ENCODE data around the gene RAB1A.

The RAB1A gene

DNA sequence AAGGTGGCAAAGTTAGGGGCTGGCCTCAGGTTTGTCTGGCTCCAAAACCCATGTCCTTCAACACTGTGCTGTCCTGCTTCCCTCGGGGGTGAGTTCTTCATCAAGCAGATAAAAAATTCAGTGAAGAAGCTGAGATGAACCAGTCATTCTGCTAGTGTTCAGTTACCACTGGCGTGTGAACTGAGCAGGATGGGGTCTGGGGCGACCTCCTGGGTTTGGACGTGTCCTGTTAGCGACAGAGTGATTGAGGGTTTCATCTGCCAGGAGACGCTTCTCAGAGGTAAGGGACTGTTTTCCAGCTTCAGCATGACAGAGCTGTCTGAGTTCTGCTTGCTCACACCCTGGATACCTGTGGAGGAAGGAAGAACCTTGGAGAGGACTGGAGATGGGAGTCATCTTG is 59.0 kb downstream of the RAB1A start:
- H4K20me1 ChIP-seq (ENCODE audit: control insufficient read depth, insufficient read depth, low read depth, low read length), result no peaks in the 10 kb centered on the region
- H3K9me2 ChIP-seq (replicated peaks; ENCODE audit: control insufficient read depth, low read length), result no peaks in the 10 kb centered on the region
- TF ChIP-seq, protein P1, sequence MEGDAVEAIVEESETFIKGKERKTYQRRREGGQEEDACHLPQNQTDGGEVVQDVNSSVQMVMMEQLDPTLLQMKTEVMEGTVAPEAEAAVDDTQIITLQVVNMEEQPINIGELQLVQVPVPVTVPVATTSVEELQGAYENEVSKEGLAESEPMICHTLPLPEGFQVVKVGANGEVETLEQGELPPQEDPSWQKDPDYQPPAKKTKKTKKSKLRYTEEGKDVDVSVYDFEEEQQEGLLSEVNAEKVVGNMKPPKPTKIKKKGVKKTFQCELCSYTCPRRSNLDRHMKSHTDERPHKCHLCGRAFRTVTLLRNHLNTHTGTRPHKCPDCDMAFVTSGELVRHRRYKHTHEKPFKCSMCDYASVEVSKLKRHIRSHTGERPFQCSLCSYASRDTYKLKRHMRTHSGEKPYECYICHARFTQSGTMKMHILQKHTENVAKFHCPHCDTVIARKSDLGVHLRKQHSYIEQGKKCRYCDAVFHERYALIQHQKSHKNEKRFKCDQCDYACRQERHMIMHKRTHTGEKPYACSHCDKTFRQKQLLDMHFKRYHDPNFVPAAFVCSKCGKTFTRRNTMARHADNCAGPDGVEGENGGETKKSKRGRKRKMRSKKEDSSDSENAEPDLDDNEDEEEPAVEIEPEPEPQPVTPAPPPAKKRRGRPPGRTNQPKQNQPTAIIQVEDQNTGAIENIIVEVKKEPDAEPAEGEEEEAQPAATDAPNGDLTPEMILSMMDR (IDR thresholded peaks at IDR 0.05; ENCODE audit: low read depth, low read length, poor library complexity, severe bottlenecking), result no peak
- no peak for TF ChIP-seq EZH2phosphoT487 (IDR thresholded peaks at IDR 0.05; ENCODE audit: borderline replicate concordance, low read length)
- H3K27me3 ChIP-seq (ENCODE audit: control insufficient read depth, low read length), result no peaks in the 10 kb centered on the region
- H3K4me1 ChIP-seq (ENCODE audit: control insufficient read depth, low read length), result peaks cover 28% of the 10 kb centered on the region
- no peaks in the 10 kb centered on the region for H3K79me2 ChIP-seq (ENCODE audit: control insufficient read depth, low read length)
- H3K4me3 ChIP-seq (ENCODE audit: low read length), result no peak overlapping the region
- no peak overlapping the region for H3K27ac ChIP-seq (ENCODE audit: low read depth, low read length)
- peaks cover 48% of the 10 kb centered on the region for H3K36me3 ChIP-seq (ENCODE audit: control insufficient read depth, low read length)
- H3K9me3 ChIP-seq (ENCODE audit: control insufficient read depth, insufficient read depth, low read length), result no peaks in the 10 kb centered on the region
- H3F3A ChIP-seq (ENCODE audit: control insufficient read depth, insufficient read depth), result 0 out of 2 replicates have a peak, but pooled peaks cover 3% of the 10 kb centered on the region
- H3K4me2 ChIP-seq (ENCODE audit: low read length), result peak overlapping the region; percentile 27; the same call in 1 of the 2 replicates

DNA sequence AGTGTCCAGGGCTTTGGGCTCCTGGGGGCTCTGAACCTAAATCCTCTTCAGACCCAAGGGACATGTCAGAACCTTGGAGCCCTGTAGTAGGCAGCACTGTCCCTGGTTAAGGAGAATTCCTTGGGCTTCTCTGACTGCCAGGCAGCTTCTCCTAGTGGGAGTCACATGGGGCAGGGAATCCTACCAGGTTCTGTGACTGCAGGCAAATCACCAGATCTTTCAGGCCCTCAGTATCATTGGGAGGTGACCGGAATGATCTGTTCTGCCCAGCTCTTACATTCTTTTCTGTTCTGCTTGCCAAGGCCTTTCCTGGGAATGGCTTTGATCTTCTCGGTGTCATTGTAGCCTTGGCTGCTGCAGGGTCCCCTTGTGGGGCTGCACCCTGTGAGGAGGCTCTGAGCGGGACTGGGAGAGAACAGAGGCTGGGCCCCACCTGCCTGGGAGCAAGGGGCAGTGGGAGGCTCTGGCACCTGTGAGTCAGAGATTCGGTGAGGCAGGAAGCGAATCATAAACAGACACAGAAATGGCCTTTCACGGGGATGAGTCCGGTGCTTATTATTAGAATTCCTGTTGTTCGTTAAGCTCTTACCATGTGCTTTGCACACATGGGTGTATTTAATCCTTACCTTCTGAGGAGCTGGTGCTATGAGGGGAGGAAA is 59.6 kb downstream of the RAB1A start:
- no peak overlapping the region for H3K27ac ChIP-seq (ENCODE audit: low read depth, low read length)
- no peaks in the 10 kb centered on the region for H3K9me3 ChIP-seq (ENCODE audit: control insufficient read depth, insufficient read depth, low read length)
- peaks cover under 1% of the 10 kb centered on the region; the same call in 1 of the 2 replicates for H3K79me2 ChIP-seq (ENCODE audit: control insufficient read depth, low read length)
- no peaks in the 10 kb centered on the region for H3K27me3 ChIP-seq (ENCODE audit: control insufficient read depth, low read length)
- H3K4me2 ChIP-seq (ENCODE audit: low read length), result peak overlapping the region; percentile 27; the same call in 1 of the 2 replicates
- H3K9me2 ChIP-seq (replicated peaks; ENCODE audit: control insufficient read depth, low read length), result no peaks in the 10 kb centered on the region
- H3F3A ChIP-seq (ENCODE audit: control insufficient read depth, insufficient read depth), result 0 out of 2 replicates have a peak, but pooled peaks cover 3% of the 10 kb centered on the region
- no peaks in the 10 kb centered on the region for H4K20me1 ChIP-seq (ENCODE audit: control insufficient read depth, insufficient read depth, low read depth, low read length)
- peaks cover 43% of the 10 kb centered on the region for H3K36me3 ChIP-seq (ENCODE audit: control insufficient read depth, low read length)
- no peak for TF ChIP-seq EZH2phosphoT487 (IDR thresholded peaks at IDR 0.05; ENCODE audit: borderline replicate concordance, low read length)
- TF ChIP-seq, protein P1 (IDR thresholded peaks at IDR 0.05; ENCODE audit: low read depth, low read length, poor library complexity, severe bottlenecking), result no peak
- peaks cover 29% of the 10 kb centered on the region for H3K4me1 ChIP-seq (ENCODE audit: control insufficient read depth, low read length)
- no peak overlapping the region for H3K4me3 ChIP-seq (ENCODE audit: low read length)

DNA sequence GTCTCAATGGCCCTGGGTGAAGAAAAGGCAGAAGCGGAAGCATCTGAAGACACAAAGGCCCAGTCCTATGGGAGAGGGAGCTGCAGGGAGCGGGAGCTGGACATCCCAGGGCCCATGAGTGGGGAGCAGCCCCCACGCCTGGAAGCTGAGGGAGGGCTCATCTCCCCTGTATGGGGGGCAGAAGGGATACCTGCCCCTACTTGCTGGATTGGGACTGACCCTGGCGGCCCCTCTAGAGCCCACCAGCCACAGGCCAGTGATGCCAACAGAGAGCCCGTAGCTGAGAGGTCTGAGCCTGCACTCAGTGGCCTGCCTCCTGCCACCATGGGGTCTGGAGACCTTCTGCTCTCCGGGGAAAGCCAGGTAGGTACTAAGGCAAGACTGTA is 60.5 kb downstream of the RAB1A start:
- Histone ChIP-seq H3K4me2 (ENCODE audit: low read length) (no peak overlapping the region), H3K4me3 (ENCODE audit: low read length) (no peak overlapping the region), H3K27ac (ENCODE audit: low read depth, low read length) (no peak overlapping the region), H3K36me3 (ENCODE audit: control insufficient read depth, low read length) (peaks cover 43% of the 10 kb centered on the region), H3F3A (ENCODE audit: control insufficient read depth, insufficient read depth) (0 out of 2 replicates have a peak, but pooled peaks cover 3% of the 10 kb centered on the region), H3K9me3 (ENCODE audit: control insufficient read depth, insufficient read depth, low read length) (no peaks in the 10 kb centered on the region), H3K79me2 (ENCODE audit: control insufficient read depth, low read length) (peaks cover 5% of the 10 kb centered on the region; the same call in 1 of the 2 replicates), H3K4me1 (ENCODE audit: control insufficient read depth, low read length) (peaks cover 38% of the 10 kb centered on the region), H3K9me2 (replicated peaks; ENCODE audit: control insufficient read depth, low read length) (no peaks in the 10 kb centered on the region), H4K20me1 (ENCODE audit: control insufficient read depth, insufficient read depth, low read depth, low read length) (no peaks in the 10 kb centered on the region), H3K27me3 (ENCODE audit: control insufficient read depth, low read length) (no peaks in the 10 kb centered on the region)
- TF ChIP-seq EZH2phosphoT487 (IDR thresholded peaks at IDR 0.05; ENCODE audit: borderline replicate concordance, low read length), result no peak
- TF ChIP-seq, protein P1 (IDR thresholded peaks at IDR 0.05; ENCODE audit: low read depth, low read length, poor library complexity, severe bottlenecking), result no peak

Measured in DOHH2 (cell line).